ENCODE measurements around the gene EIF1B. TPM values are rescaled to one million over a fixed set of nuclear protein-coding genes. Genes with fewer than 3 reads are reported as not detected.

Gene EIF1B
- total RNA-seq (2021) (32.1 and 34.4 TPM in 2 replicates), Bru-seq, nascent RNA (percentile 88 among the genes with signal in this experiment), BruChase-seq, experiment 1, labeled RNA remaining after a 2-hour chase (percentile 92 among the genes with signal in this experiment), BruChase-seq, experiment 2, labeled RNA remaining after a 6-hour chase (percentile 97 among the genes with signal in this experiment)
- long read RNA-seq, transcript EIF1B-201 (4 exons, 1,010 nt) = major isoform, 25 of 44 reads
- long read RNA-seq, partial matches to known transcripts = 0 of 44 reads
- long read RNA-seq, other reads (novel, unspliced or antisense) = 18 of 44 reads

DNA sequence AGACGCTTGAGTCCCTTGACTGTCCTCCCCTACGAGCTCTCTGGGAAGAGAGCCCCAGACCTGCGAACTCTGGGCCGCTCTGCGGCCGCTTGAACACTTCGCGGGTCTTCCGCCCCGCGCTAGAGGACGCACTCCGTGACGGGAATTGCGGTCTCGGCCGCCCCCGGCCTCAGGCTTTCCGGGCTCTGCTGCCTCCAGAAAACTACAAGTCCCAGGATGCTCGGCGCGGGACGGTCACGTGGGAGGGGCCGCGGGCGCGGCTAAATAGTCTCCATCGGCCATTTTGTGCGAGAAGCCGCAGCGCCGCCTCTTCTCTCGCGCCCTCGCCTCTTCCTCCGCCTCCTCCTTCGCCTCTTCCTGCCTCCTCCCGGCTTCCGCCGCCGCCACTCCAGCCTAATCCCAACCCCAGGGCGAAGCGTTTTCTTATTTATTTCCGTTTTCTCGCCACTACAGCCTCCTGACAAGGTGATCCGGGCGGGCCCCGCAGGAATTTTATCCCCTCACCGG is at the start of gene EIF1B:
TSS of gene EIF1B (plus strand) at position 290 of the 507 bp plus-strand sequence. CDS start 235 bp downstream, outside the sequence.
- intact Hi-C loops (cut with micrococcal nuclease; ENCODE audit: unreplicated experiment) = no loop called here
- H3K27ac ChIP-seq (ENCODE audit: low read depth, low read length, poor library complexity, severe bottlenecking) = peak within 1 kb of the TSS; percentile 93
- POLR2A ChIA-PET (ENCODE audit: low non-redundant PET) = no interaction called here

DNA sequence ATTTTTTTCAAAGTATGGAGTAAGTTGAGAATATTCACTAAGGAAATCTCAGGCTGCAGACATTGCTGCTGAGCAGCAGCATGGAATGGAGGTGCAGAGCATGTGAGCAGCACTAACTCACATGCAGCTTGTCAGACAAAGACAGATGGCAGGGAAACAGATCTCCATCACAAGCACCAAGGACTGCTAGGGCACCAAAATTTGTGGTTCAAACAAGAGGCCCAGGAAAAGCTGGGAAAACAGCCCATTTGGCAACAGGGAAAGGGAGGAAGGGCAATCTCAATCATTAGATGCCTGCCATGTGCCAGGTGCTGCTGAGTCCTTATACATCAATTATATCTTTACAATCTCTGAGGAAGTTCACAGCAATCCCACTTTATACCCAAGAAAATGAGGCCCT is 47.2 kb upstream of the EIF1B start:
- no TSS peak for BruUV-seq (replicated peaks)
- H3K4me3 ChIP-seq (ENCODE audit: low read depth, low read length, poor library complexity, severe bottlenecking) = no peak overlapping the region
- H3K9me3 ChIP-seq (ENCODE audit: low read depth, low read length, poor library complexity, severe bottlenecking) = no peaks in the 10 kb centered on the region
- intact Hi-C loops (cut with micrococcal nuclease; ENCODE audit: unreplicated experiment) = no loop called here
- no peaks in the 10 kb centered on the region for H3K4me1 ChIP-seq (ENCODE audit: insufficient read depth, low read length, poor library complexity, severe bottlenecking)
- ChIA-PET POLR2A (ENCODE audit: low non-redundant PET) (no interaction called here), CTCF (no interaction called here)
- H3K36me3 ChIP-seq (ENCODE audit: insufficient read depth, low read length, poor library complexity, severe bottlenecking) = no peaks in the 10 kb centered on the region
- no peaks in the 10 kb centered on the region for H3K27me3 ChIP-seq (replicated peaks; ENCODE audit: insufficient read depth, low read depth, low read length, poor library complexity)
- TF ChIP-seq, protein P1, sequence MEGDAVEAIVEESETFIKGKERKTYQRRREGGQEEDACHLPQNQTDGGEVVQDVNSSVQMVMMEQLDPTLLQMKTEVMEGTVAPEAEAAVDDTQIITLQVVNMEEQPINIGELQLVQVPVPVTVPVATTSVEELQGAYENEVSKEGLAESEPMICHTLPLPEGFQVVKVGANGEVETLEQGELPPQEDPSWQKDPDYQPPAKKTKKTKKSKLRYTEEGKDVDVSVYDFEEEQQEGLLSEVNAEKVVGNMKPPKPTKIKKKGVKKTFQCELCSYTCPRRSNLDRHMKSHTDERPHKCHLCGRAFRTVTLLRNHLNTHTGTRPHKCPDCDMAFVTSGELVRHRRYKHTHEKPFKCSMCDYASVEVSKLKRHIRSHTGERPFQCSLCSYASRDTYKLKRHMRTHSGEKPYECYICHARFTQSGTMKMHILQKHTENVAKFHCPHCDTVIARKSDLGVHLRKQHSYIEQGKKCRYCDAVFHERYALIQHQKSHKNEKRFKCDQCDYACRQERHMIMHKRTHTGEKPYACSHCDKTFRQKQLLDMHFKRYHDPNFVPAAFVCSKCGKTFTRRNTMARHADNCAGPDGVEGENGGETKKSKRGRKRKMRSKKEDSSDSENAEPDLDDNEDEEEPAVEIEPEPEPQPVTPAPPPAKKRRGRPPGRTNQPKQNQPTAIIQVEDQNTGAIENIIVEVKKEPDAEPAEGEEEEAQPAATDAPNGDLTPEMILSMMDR (conservative IDR thresholded peaks at IDR 0.05; ENCODE audit: low read depth, low read length) = no peak
- TF ChIP-seq EZH2 (IDR thresholded peaks at IDR 0.05; ENCODE audit: borderline replicate concordance, low read depth, low read length, poor library complexity, severe bottlenecking) = no peak
- no peak overlapping the region for H3K27ac ChIP-seq (ENCODE audit: low read depth, low read length, poor library complexity, severe bottlenecking)
- DNase-seq (ENCODE audit: low spot score) = no peak

More for the DNA sequence above, at the start of gene EIF1B:
- CTCF ChIA-PET = interaction anchor here (0.6 kb wide), 1 partner anchor 1163 kb away, joined by 4 read pairs; no protein-coding TSS in a partner anchor
- BruUV-seq (replicated peaks) = no TSS peak
- peak; percentile 94 for DNase-seq (ENCODE audit: low spot score)
- H3K27me3 ChIP-seq (replicated peaks; ENCODE audit: insufficient read depth, low read depth, low read length, poor library complexity) = no peaks in the 10 kb centered on the region
- no peak for TF ChIP-seq EZH2 (IDR thresholded peaks at IDR 0.05; ENCODE audit: borderline replicate concordance, low read depth, low read length, poor library complexity, severe bottlenecking)
- TF ChIP-seq, protein P1 (conservative IDR thresholded peaks at IDR 0.05; ENCODE audit: low read depth, low read length) = peak; percentile 68
- peaks cover 21% of the 10 kb centered on the region for H3K4me1 ChIP-seq (ENCODE audit: insufficient read depth, low read length, poor library complexity, severe bottlenecking)
- H3K9me3 ChIP-seq (ENCODE audit: low read depth, low read length, poor library complexity, severe bottlenecking) = no peaks in the 10 kb centered on the region
- peak within 1 kb of the TSS; percentile 84 for H3K4me3 ChIP-seq (ENCODE audit: low read depth, low read length, poor library complexity, severe bottlenecking)
- H3K36me3 ChIP-seq (ENCODE audit: insufficient read depth, low read length, poor library complexity, severe bottlenecking) = peaks cover 20% of the 10 kb centered on the region

- TF ChIP-seq, protein P1 (conservative IDR thresholded peaks at IDR 0.05; ENCODE audit: low read depth, low read length) = no peak
- TF ChIP-seq EZH2 (IDR thresholded peaks at IDR 0.05; ENCODE audit: borderline replicate concordance, low read depth, low read length, poor library complexity, severe bottlenecking) = no peak
- ChIA-PET CTCF (no interaction called here), POLR2A (ENCODE audit: low non-redundant PET) (no interaction called here)
- no peaks in the 10 kb centered on the region for H3K27me3 ChIP-seq (replicated peaks; ENCODE audit: insufficient read depth, low read depth, low read length, poor library complexity)
- no peak for DNase-seq (ENCODE audit: low spot score)
- intact Hi-C loops (cut with micrococcal nuclease; ENCODE audit: unreplicated experiment) = no loop called here
- no peaks in the 10 kb centered on the region for H3K9me3 ChIP-seq (ENCODE audit: low read depth, low read length, poor library complexity, severe bottlenecking)
- no peak overlapping the region for H3K4me3 ChIP-seq (ENCODE audit: low read depth, low read length, poor library complexity, severe bottlenecking)
- no peaks in the 10 kb centered on the region for H3K36me3 ChIP-seq (ENCODE audit: insufficient read depth, low read length, poor library complexity, severe bottlenecking)
- no peaks in the 10 kb centered on the region for H3K4me1 ChIP-seq (ENCODE audit: insufficient read depth, low read length, poor library complexity, severe bottlenecking)
- no TSS peak for BruUV-seq (replicated peaks)
- H3K27ac ChIP-seq (ENCODE audit: low read depth, low read length, poor library complexity, severe bottlenecking) = no peak overlapping the region
Measured at GRCh38 chr3:40264451-40264850, 45.1 kb upstream of the EIF1B start.

Measured in A673 (cell line).